Measurements from ENCODE around the gene WDFY4.

The WDFY4 gene

GRCh38 chr10:48693206-48693605, 8.5 kb downstream of the WDFY4 start:
- no peak for DNase-seq

- no peak for DNase-seq
Observed at GRCh38 chr10:48694371-48695030, 9.8 kb downstream of the WDFY4 start.

GRCh38 chr10:48695636-48696534, 11.2 kb downstream of the WDFY4 start:
- no peak for DNase-seq

GRCh38 chr10:48696535-48696873, 11.8 kb downstream of the WDFY4 start:
- no peak for DNase-seq

- no peak for DNase-seq
Observed at GRCh38 chr10:48697091-48697490, 12.4 kb downstream of the WDFY4 start.

GRCh38 chr10:48697821-48698764, 13.4 kb downstream of the WDFY4 start:
- DNase-seq = no peak

GRCh38 chr10:48699011-48699627, 14.4 kb downstream of the WDFY4 start:
- no peak for DNase-seq

GRCh38 chr10:48700071-48700470, 15.4 kb downstream of the WDFY4 start:
- DNase-seq = no peak

GRCh38 chr10:48700493-48700892, 15.8 kb downstream of the WDFY4 start:
- no peak for DNase-seq

GRCh38 chr10:48701139-48701901, 16.6 kb downstream of the WDFY4 start:
- no peak for DNase-seq

- no peak for DNase-seq
Observed at GRCh38 chr10:48701941-48702340, 17.3 kb downstream of the WDFY4 start.

- no peak for DNase-seq
Observed at GRCh38 chr10:48703531-48704122, 19.0 kb downstream of the WDFY4 start.

- no peak for DNase-seq
Observed at GRCh38 chr10:48704156-48704555, 19.5 kb downstream of the WDFY4 start.

- no peak for DNase-seq
Observed at GRCh38 chr10:48705401-48705938, 20.8 kb downstream of the WDFY4 start.

GRCh38 chr10:48707472-48707871, 22.8 kb downstream of the WDFY4 start:
- DNase-seq = no peak

- no peak for DNase-seq
Observed at GRCh38 chr10:48708144-48708543, 23.5 kb downstream of the WDFY4 start.

GRCh38 chr10:48710647-48711275, 26.1 kb downstream of the WDFY4 start:
- no peak for DNase-seq

- no peak for DNase-seq
Observed at GRCh38 chr10:48711830-48712229, 27.2 kb downstream of the WDFY4 start.

- DNase-seq = no peak
Observed at GRCh38 chr10:48714088-48714487, 29.4 kb downstream of the WDFY4 start.

- DNase-seq = no peak
Observed at GRCh38 chr10:48716416-48716815, 31.7 kb downstream of the WDFY4 start.

- no peak for DNase-seq
Observed at GRCh38 chr10:48720611-48721010, 35.9 kb downstream of the WDFY4 start.
